Measurements from ENCODE around the gene RPL12.

DNA sequence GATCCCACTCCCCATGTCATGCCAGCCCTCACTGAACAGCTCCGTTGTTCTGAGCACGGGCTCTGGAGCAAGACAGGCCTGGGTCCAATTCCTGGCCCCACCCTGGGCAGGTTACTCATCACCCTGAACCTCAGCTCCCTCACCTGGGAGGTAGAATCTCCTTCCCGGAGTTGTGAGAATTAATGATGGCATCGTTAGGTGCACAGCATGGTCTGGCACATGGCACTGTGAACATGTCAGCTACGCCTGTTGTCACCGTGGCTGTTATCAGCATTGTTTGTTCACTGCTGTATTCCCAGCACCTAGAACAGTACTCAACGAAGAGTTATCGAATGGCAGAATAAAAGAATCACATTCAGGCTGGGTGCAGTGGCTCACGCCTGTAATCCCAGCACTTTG is 43.1 kb upstream of the RPL12 start:
- TF ChIP-seq CTCF (IDR thresholded peaks at IDR 0.05) (no peak), POLR2A (IDR thresholded peaks at IDR 0.05) (no peak)

Measured in suprapubic skin (tissue), 3 donors.